Pancreas (tissue), 10 donors: ENCODE results near the gene PLAU. TPM values are rescaled to one million over a fixed set of nuclear protein-coding genes. Genes with fewer than 3 reads are reported as not detected.

ENCODE experiments used
- ATAC-seq, 4 donors: fragments of 200-7000 bp; cut with Tn5 transposase; one replicate each; pipeline versions ENCODE4 v1.8.0 to v1.9.1; 2020; ENCODE audit warnings: mild to moderate bottlenecking in 4 of 4, moderate library complexity in 4 of 4
- DNase-seq, 6 donors: peaks; one replicate each; pipeline ENCODE4 v3.0.0-alpha.2; 2020
- FAIRE-seq: peaks from 2 replicates; lab custom pipeline; 2012; peaks lifted over from hg19 to GRCh38; lab: Jason Lieb, UNC
- H3K27ac ChIP-seq, 4 donors: fragments of 200-600 bp; sonication (generic); 1 replicate in 3 of 4; 2 replicates in 1 of 4; pipeline versions ENCODE4 v1.5.0 to v1.8.0; 2020
- H3K27me3 ChIP-seq, 4 donors: fragments of 200-600 bp; one replicate each; pipeline ENCODE4 v1.8.0; 2021
- H3K36me3 ChIP-seq, 3 donors: fragments of 200-600 bp; sonication (generic) in 1 of 3; one replicate each; pipeline versions ENCODE4 v1.5.0 to v1.8.0; 2020 to 2021
- H3K4me1 ChIP-seq, 3 donors: fragments of 200-600 bp; one replicate each; pipeline ENCODE4 v1.8.0; 2021
- H3K4me3 ChIP-seq, 4 donors: fragments of 200-600 bp; sonication (generic) in 2 of 4; one replicate each; pipeline versions ENCODE4 v1.5.0 to v1.8.0; 2020 to 2021
- H3K9me3 ChIP-seq, 4 donors: fragments of 200-600 bp; one replicate each; pipeline ENCODE4 v1.8.0; 2021
- WGBS, 2 donors: extraction: QIAGEN DNeasy Blood & Tissue Kit; methylation state at CpG; one replicate each; pipeline ENCODE4 v1.1.7; 2013; 5-methylcytosine and 5-hydroxymethylcytosine counted together
- intact Hi-C, 3 donors: fragments of 100-400 bp; cut with DNase I; formaldehyde crosslinking; loops; one replicate each; pipeline versions ENCODE4 v1.11.1 to v1.14.2; 2022
- polyA plus RNA-seq, 2 donors: library from polyadenylated mRNA; stranded (reverse); fragments of 200-250 nt; gene quantifications; one replicate each; pipeline ENCODE4 v1.2.3, GENCODE V29; 2013
- total RNA-seq, 6 donors: library from RNA; stranded (reverse); fragmentation: NEBNext Ultra II Directional in 4 of 6; extraction: Animal tissue kit (Norgen Biotek cat#: 25700) in 4 of 6; gene quantifications; one replicate each; pipeline versions ENCODE4 v1.2.1 to v1.2.4, GENCODE V29; 2021 to 2023
- TF ChIP-seq, protein P1 (sequence below), 4 donors: fragments of 200-600 bp; sonication (generic) in 3 of 4; IDR thresholded peaks; one replicate each; pipeline versions ENCODE4 v1.5.0 to v1.8.0; 2021; ENCODE audit warnings: antibody characterized with exemption in 4 of 4
- donor health status: healthy with polysubstance abuse.
- donor health status: DM: no; HTN: no; CAD: no; lungs with moderate emphysema.
- donor health status: DM: no; HTN: no; CAD: no.
- donor health status: control.
- donor health status: control.
- donor health status: Bipolar disorder and iron deficiency.
- donor health status: DM: yes; HTN: yes; CAD: no.
- donor health status: DM: no; HTN: no; CAD: no.
- donor health status: DM: no; HTN: no; CAD: no.
- donor health status: DM: yes; HTN: yes; CAD: no.

PLAU gene
- total and polyA plus RNA-seq, 8 donors, result 1.5 to 16.3 (median 3.6) TPM

DNA sequence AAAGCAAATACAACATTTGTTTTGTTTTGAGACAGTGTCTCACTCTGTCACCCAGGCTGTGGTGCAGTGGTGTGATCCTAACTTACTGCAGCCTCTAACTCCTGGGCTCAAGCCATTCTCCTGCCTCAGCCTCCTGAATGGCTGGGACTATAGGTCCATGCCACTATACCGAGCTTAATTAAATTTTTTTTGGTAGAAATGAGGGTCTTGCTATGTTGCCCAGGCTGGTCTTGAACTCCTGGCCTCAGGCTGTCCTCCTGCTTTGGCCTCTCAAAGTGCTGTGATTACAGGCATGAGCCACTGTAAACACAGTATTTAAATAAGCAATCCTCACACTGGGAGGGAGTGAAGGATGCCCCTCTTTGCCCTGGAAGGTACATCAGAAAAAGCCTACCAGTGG is 32.6 kb upstream of the PLAU start:
- Histone ChIP-seq H3K27ac (no peak overlapping the region), H3K27me3 (no peaks in the 10 kb centered on the region), H3K4me1 (no peaks in the 10 kb centered on the region), H3K4me3 (no peak overlapping the region), H3K9me3 (no peaks in the 10 kb centered on the region), H3K36me3 (no peaks in the 10 kb centered on the region)
- no peak for FAIRE-seq
- WGBS, 2 donors, result 62 to 68% methylated on average over 1 of the region's 1 CpG
- intact Hi-C loops, result no loop called here
- no peak for DNase-seq
- TF ChIP-seq, protein P1, sequence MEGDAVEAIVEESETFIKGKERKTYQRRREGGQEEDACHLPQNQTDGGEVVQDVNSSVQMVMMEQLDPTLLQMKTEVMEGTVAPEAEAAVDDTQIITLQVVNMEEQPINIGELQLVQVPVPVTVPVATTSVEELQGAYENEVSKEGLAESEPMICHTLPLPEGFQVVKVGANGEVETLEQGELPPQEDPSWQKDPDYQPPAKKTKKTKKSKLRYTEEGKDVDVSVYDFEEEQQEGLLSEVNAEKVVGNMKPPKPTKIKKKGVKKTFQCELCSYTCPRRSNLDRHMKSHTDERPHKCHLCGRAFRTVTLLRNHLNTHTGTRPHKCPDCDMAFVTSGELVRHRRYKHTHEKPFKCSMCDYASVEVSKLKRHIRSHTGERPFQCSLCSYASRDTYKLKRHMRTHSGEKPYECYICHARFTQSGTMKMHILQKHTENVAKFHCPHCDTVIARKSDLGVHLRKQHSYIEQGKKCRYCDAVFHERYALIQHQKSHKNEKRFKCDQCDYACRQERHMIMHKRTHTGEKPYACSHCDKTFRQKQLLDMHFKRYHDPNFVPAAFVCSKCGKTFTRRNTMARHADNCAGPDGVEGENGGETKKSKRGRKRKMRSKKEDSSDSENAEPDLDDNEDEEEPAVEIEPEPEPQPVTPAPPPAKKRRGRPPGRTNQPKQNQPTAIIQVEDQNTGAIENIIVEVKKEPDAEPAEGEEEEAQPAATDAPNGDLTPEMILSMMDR (IDR thresholded peaks at IDR 0.05), result no peak
- ATAC-seq, result no peak

DNA sequence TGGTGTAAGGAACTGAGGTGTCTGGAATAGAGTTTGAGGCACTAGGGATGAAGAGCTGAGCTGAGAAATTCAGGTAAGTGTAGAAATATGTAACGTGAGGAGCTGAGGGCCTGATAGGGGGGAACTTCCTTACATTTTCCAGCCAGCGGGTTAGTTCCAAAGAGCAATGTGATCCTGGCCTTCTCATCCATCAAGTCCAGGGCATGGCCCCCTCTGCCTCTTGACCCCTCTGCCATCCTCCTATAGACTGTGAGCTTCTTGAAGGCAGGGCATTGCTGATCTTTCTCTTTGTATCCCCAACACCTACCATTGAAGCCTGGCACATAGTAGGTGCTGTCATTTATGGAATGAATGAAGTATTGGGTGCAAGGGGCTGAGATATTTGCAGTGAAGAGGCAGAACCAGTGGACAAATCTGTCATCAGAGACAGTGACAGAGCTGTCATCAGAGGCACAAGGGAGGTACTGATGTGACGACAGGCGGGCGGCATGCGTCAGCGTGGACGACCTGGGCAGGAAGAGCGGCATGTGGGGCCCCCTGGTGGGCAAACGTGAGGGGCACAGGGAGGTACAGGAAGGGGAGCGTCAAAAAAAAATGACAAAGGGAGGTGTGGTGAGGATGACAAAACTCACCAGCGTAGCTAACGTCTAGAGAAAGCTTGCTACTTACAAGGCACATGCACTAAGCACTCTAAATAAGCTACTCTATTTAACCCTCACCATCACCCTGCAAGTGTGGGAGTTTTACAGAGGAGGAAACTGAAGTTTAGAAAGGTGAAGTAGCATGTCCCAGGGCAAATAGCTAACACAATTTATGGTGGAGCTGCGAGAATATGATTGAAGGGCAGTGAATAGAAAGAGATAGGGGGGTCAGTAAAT is 31.4 kb upstream of the PLAU start:
- ATAC-seq (peak; percentile 88 to 95 (median 94)), FAIRE-seq (no peak), DNase-seq (peak; percentile 68 to 92 (median 84))
- Histone ChIP-seq H3K9me3 (no peaks in the 10 kb centered on the region), H3K4me3 (no peak overlapping the region), H3K36me3 (no peaks in the 10 kb centered on the region), H3K27ac (no peak overlapping the region), H3K4me1 (no peaks in the 10 kb centered on the region), H3K27me3 (no peaks in the 10 kb centered on the region)
- TF ChIP-seq, protein P1 (IDR thresholded peaks at IDR 0.05), result peak; percentile 70 to 88 (median 86)
- WGBS, 2 donors, result 12 to 13% methylated on average over 14 of the region's 14 CpGs
- intact Hi-C loops, result loop anchor here in 2 of 3 donors (5.0 to 10.0 kb wide), 3 partner anchors 32 to 195 kb away; no protein-coding TSS in a partner anchor

DNA sequence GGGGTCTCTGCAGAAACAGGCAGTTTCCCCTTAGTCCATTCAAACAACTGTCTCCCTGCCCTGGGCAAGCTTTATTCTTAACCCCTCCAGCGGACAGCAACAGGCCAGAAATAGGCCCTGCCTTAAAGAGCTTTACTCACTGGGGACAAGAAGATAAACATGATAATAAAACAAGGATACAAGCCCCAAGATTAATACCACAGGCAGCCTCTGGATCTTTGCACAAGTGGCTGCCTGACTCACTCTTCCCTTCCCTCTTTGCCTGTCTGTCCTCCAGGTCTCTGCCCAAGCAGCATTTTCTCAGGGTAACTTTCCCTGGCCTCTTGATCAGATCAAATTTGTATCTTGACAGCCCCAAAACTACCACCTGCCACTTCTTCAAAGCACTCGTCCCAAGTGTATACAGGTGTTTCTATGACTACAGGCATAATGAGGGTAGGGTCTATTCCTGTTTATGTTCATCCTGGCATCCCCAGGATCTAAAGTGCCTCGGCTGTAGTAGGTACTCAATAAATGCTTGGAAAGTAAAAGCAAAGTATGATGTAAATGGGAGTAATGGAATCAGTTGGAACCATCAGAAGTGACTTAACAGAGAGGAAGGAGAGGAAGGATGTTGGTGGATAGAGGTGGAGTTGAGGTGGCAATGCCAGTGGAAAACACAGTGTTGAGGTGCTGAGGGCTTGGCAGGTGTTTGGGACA is 29.6 kb upstream of the PLAU start:
- no peak overlapping the region for H3K27ac ChIP-seq
- H3K9me3 ChIP-seq, result no peaks in the 10 kb centered on the region
- peaks cover 0 to 2% (median 2%) of the 10 kb centered on the region in 3 donors for H3K4me1 ChIP-seq
- intact Hi-C loops, result loop anchor here in 2 of 3 donors (5.0 to 10.0 kb wide), 3 partner anchors 34 to 193 kb away; no protein-coding TSS in a partner anchor
- TF ChIP-seq, protein P1 (IDR thresholded peaks at IDR 0.05), result no peak
- 69 to 73% methylated on average over 3 of the region's 3 CpGs for WGBS, 2 donors
- no peaks in the 10 kb centered on the region for H3K27me3 ChIP-seq
- no peak overlapping the region for H3K4me3 ChIP-seq
- FAIRE-seq, result no peak
- no peak for ATAC-seq
- H3K36me3 ChIP-seq, result no peaks in the 10 kb centered on the region
- DNase-seq, result no peak

DNA sequence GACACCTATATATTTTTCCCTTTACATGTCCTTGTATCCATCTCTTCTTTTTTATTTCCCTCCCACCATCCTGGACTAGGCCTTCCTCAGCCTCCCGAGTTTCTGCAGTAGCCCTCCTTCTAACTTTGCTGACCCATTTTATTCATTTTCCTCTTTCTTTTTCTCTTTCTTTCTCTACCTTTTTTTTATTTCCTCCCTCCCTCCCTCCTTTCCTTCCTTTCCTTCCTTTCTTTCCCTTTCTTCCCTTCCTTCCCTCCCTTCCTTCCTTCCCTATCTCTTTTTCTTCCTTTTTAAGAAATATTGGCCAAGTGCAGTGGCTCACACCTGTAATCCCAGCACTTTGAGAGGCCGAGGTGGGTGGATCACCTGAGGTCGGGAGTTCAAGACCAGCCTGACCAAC is 26.9 kb upstream of the PLAU start:
- H3K36me3 ChIP-seq, result no peaks in the 10 kb centered on the region
- no peak for DNase-seq
- no peaks in the 10 kb centered on the region for H3K27me3 ChIP-seq
- H3K9me3 ChIP-seq, result no peaks in the 10 kb centered on the region
- H3K4me3 ChIP-seq, result no peak overlapping the region
- TF ChIP-seq, protein P1 (IDR thresholded peaks at IDR 0.05), result no peak
- no peak for ATAC-seq
- peaks cover 20 to 29% (median 29%) of the 10 kb centered on the region in 3 donors for H3K4me1 ChIP-seq
- FAIRE-seq, result no peak
- WGBS, 2 donors, result 54 to 70% methylated on average over 3 of the region's 3 CpGs
- H3K27ac ChIP-seq, result no peak overlapping the region
- intact Hi-C loops, result loop anchor here in 2 of 3 donors (5.0 to 10.0 kb wide), 3 partner anchors 37 to 191 kb away; no protein-coding TSS in a partner anchor
